NCI-H526 (cell line): Measurements from ENCODE around the gene ITFG1.

Experiments
- DNase-seq, 2 experiments: peaks; one replicate each; lab custom pipeline; 2025; lab: John Stamatoyannopoulos, UW

Gene ITFG1

DNA sequence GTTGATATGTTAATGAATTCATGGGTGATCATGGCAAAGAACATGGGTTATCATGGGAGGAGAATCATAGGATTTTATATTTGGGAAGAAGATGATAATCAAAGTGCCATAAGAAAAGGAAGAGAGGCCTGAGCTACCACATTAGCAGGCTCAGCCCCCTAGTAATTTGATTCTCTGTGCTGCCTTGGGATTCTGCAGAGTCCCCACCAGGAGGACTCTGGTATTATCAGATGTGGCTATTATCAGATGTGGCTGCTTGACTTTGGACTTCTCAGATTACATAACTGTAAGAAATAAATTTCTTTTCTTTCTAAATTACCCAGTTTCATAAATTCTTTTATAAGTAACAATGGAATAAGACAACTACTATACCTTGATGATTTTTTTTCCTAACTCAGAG is 137.6 kb downstream of the ITFG1 start:
- no peak for DNase-seq

DNA sequence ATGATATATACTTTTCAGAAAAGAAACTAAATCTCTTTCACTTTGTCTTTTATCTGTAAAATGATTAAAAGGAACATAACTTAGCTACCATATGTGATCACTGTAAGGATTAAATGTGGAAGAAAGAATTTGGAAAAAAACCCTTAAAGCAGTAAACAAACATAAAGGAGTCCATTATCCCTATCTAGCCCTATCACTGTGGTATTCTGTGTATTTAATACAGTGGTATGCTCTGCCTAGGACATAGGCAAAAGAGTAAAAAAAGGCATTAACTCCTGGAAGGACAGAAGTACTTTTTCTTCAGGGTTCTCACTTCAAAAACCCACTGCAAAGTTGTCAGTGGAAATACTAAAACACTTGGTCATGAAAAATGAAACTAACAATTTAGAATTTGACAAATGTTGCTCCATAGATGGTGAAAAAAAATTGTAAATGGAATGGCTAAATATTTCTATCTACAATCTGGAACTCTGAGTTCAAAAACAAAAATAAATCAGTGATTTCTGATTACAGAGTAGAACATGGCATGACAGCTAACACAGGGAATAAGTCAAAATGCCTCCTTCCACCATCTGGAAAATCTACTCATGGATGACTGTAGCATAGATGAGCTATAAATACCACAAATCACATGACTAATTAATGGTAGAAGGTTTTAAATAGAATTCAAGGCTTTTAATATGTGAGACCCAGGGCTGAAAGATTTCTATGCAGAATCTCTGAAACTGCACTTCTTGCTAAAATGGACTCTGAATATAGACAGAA is 140.1 kb downstream of the ITFG1 start:
- no peak for DNase-seq

DNA sequence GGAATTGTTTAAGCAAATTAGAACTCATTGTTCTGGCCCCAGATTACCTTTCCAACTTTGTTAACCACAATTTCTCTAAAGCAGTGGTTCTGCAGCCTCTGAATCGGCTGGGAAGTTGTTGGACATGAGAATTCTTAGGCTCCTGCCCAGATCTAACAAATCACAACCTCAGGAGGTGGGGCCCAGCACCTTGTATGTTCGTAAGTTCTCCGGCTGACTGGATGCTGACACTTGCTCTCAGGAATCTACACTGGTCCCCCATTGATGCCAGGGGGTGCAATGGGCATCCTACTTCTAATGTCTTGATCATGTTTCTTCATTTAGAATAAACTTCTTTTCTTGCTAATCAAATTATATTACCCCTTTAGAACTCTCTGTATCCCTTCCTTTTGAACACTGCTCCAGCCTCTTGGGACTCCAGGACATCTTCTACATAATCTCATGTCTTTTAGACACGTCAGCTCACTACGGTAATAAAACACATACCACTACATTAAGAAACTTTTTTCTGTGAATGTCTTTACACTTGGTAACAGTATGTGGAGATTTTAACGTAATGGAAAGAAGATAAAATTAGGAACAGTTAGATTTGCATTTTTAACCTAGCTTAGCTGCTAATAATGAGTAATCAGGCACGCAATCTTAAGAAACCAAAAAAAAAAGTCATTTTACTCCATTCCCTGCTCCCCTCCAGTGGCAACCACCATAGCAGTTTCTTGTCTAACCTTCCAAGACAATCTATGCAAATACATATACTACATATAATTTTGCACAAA is 143.2 kb downstream of the ITFG1 start:
- DNase-seq: no peak

DNA sequence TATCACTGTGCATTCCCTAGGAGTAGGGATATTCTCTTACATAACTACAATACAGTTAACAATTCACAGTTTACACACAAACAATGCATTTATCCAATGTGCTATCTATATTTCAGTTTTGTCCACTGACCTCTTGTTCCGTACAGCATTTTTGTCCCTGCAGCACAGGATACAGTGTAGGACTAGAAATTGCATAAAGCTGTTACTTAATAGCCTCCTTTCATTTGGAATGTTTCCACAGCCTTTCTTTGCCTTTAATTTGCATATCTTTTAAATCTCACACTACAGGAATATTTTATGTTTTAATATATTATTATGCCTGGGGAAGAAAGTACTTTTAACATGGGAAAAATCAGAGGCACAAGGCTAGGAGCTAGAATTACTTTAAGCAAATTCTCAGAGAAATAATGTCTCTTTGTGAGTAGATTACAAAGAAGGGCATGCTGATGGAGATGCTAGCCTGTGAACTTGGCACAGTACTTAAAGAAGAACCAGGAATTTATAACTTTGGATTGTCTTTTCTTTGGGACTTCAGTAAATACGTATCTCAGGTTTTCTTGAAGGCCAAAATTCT is 144.3 kb downstream of the ITFG1 start:
- DNase-seq: peak; percentile 23 to 44

DNA sequence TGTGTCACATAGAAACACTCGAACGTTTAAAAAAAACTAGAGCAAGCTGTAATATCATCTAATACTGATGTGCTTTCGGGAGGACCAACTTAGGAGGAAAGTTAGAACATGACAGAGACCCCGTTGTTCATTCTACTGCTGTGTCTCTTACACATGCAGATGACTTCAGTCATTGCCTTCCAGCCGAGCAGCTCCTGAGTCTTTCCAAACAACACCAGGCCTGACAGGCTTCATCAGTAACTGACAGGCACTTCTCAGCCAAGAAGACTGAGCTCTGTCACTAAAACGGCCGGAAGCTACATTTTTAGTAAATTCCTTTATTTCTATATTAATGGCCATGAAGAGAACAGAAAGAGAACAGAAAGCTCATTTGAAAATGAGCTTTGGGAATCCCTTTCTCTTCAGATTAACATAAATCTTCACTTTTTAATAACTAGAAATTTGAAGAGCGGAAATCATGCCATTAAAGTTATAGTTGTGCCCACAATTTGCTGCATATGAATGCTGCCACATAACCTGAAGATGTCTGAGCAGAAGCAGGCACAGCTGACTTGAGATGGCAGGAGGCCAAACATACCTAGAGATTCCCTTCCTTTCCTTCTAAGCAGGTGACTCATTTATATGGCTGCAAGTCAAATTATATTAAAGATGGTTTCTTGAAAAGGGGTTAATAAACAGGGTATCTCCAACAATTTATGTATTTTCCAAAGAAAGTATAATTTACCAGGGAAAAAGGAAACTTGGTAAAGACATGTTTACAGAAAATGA is 148.9 kb downstream of the ITFG1 start:
- DNase-seq: no peak

DNA sequence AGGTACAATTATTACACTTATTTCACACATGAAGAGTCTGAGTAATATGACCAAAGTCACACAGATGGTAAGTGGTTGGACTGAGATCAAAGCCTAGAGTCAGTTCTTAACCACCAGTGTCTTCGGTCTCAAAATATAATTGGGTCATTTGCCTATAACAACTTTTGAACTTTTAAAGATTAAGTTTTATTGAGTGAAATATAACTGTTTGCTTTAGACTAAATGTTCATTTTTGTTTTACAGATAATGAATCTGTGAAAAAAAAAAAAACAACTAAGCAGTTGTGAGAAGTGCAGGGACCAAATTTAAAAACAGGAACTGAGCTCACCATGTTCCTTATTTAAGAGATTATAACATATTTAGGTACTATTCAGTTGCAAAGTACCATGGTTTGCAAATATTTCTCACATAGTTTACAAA is 150.1 kb downstream of the ITFG1 start:
- no peak for DNase-seq

DNA sequence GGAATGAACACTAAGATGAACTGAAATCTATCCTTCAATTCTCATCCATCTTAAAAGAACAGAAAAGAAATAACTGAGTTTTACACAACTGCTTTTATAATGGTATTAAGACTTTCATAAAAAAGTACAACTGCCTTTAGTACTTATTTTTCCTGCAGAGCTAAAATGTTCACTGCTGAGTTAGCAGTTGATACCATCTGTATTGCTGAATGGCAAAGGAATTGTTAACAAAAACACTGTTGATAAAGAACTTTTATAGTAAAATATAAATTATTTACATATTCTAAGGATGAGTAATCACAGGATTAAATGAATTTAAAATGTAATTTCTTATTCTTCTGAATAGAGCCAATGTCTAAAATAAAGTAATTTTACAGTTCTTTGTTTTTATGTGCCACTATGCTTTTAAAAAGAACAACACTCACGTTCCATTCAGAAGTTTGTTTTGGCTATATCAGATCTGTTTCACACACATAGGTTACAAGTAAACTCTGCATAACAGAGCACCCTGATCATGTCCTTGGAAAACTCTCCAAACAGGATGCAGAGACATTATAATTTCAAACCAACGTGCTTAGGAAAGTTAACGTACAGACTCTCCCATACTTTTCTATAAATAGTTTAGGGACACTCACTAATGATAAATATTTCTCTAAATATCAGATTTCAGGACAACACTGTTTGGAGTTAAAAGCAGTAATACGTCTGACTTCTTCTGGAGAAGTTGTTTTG is 151.1 kb downstream of the ITFG1 start:
- DNase-seq: no peak

DNA sequence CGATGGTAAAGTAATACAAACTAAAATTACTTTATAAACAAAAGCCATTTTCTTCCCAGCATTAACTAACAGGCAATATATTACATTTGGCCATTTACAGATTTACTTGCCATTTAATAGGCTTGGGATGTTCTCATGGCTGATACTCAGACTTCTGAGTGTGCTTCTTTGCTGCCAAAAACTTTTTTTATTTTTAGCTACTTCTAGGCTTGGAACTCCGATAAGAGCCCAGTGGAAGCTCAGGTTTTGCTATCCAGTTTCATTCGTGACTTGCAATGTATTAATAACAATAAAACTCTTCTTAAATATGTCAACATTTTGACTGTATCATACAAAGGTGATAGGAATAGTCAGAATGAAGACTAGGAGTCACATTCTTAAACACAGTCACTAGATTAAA is 152.3 kb downstream of the ITFG1 start:
- no peak for DNase-seq

DNA sequence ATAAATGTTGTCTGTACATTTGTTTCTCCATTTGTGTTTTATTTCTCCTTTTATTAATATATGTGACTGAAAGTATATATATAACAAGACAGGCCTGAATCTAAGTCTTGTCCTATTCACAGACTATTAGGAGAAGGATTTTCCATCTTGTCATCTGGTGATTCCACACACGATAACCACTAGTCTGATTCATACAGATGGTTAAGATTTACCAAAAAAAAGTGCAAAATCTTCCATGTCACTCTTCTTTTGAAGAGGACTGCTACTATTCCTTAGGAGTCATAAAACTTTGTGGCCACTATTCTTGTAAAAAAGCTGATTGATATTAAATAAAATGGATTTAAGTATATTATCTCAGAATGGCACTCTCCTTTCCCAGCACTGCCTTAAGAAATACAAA is 156.3 kb downstream of the ITFG1 start:
- DNase-seq: no peak

DNA sequence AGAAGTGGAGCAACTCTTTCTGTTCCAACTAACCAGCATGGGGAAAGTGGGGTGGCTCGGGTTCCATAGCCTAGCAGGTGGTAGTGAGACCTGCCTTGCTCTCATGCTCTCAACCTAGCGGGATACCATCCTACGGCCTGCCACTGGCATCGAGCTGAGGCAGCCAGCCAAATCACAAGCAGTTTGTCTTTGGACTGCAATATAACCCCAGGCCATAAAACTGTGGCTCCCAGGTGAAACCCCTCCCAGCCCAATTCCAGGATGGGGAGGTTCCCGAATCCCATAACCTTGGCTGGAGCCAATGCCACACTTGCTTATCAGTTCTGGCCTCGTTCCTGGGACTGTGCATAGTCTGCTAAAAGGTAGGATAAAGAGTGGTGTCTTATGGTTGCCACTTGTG is 161.3 kb downstream of the ITFG1 start:
- no peak for DNase-seq

DNA sequence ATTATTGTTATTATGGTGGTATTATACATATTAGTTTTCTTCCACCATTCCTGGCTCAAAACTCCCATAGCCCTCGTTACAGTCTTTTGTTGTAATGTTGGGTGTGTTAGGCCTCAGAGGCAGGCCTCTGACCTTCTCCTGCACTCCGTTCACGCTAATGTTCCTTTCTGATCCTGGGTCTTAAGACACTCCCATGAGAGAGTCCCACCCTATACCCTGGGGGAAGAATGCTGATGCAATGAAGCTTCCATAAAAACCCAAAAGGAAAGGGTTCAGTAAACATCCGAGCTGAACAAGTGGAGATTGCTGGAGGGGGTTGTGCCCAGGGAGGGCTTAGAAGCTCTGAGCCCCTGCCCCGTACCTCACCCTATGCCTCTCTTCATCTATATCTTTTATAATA is 175.9 kb downstream of the ITFG1 start:
- no peak for DNase-seq

DNA sequence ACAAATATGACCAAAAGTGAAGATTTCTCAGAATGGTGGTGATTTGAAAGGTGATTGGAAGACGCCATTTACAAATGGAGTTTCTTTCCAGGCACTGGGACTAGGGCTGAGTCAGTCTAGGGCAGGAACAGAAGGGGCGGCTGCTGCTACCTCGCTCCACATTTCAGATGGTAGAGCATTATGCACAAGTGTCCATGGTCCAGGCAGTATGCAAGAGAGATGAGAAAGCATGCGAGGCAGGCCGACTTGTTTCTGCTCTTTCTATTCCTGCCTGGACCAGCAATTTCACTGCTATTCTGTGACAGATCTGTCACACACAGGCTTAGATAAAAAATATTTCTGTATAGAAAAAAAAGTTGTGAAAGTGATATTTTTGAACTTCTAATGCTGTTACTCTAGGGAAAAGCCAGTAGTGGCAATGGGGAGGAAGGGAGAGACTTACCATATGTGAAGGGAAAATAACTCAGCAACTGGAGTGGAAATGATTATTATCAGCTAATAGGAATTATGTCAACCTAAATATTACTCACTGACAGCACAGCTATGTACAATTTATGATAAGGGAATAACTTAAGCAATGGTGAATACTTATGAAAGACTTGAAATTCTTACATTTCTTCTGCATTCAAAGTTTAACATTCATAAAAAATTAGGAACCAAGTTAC is 182.4 kb downstream of the ITFG1 start:
- no peak for DNase-seq

DNA sequence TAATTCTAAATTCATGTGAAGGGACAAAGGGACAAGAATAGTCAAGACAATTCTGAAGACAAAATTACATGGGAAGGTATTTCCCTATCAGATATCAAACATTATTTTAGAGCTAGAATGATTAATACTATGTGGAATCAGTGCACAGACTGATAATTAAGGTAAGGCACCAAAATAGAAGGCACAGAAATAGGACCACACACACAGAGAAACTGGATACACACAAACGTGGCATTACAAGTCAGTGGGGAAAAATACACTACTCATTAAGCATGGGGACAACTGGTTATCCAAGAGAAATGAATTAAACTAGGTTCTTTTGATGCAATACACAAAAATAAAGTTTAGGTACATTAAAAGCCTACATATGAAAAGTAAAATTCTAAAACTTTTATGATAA is 184.3 kb downstream of the ITFG1 start:
- DNase-seq: no peak

DNA sequence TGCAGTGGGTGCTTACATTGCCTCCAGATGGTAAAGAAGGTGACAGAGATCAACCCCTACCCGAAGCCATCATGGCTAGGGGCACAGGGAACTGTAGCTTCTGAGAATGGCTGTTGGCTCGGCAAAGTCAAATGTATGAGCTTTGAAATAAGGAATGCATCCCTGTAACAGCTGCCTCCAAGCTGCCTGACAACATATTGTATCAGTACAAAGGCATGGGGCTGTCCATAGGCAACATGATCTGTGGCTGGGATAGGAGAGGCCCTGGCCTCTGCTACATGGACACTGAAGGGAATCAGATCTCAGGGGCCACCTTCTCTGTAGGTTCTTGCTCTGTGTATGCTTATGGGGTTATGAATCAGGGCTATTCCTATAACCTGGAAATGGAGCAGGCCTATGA is 197.9 kb downstream of the ITFG1 start:
- DNase-seq: no peak

DNA sequence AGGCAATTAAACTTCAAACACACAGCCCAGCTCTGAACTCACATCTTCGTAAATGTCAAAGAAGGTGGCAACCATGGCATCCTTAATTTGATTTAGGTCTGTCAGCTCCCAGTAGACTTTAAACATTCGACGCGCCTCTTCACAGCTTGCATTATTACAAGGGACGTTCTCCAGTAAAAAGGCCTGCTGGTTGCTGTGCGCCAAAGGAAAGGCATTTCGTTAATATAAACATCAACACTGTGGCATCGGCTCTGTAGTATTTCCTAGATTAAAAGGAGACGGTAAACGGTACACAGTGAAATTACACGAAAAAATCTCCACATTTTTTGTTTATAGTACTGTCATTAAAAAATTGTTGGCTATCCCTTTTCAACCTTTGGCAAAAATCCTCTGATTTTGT is 200.4 kb downstream of the ITFG1 start:
- DNase-seq: no peak

DNA sequence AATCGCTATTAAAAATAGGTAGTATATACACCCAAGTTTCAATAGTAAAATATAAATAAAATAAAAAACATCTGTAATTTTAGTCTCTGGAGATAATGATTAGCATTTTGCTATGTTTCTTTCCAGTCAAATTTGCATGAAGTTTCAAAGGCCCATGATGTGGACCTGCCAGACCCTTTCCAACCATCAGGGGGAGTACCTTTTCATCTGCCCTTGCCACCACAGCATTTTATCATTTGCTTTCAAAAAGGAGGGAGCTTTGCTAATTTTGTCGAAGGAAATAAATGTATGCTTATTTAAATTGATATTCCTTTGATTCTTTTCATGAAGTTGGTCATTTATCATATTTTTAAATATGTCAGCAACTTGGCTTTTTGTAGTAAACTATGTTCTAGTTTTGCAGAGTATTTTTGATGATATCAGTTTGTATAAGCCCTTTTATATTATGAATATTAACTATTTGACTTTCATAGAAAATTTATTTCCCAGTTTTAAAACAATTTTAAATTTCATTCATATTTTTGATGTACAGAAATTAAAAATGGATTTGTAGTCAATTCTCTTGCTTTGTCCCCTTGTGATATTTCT is 201.9 kb downstream of the ITFG1 start:
- DNase-seq: peak; percentile 2 to 31

DNA sequence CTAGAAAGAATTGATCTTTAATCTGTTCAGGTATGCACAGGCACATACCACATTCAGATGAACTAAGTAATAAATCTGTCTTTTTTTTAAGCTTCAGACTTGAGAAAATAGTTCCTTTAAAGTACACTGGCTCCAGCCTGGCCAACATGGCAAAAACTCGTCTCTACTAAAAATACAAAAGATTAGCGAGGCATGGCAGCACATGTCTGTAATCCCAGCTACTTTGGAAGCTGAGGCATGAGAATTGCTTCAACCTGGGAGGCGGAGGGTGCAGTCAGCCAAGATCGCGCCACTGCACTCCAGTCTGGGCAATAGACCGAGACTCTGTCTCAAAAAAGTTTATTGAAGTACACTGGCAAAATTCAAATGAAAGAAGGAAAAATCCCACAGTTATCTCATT is 206.1 kb downstream of the ITFG1 start:
- DNase-seq: no peak

DNA sequence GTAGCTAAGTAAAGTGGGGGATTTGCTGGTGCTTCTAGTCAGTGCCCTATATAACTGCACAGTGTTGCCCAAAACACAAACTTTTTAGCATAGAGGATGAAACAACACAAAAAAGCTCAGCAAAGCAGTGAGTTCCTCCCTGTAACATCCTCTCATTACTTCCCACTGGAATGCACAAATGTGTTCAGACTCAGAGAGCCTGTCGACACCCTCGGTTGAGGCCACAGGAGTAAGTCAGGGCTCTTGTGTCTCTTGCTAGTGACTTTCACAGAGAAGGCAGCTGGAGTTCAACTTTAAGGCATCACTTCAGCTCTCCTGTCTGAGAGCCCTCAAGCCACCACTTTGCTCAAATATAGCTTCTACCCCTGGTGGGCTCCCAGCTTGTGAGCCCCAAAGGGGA is 209.9 kb downstream of the ITFG1 start:
- no peak for DNase-seq

DNA sequence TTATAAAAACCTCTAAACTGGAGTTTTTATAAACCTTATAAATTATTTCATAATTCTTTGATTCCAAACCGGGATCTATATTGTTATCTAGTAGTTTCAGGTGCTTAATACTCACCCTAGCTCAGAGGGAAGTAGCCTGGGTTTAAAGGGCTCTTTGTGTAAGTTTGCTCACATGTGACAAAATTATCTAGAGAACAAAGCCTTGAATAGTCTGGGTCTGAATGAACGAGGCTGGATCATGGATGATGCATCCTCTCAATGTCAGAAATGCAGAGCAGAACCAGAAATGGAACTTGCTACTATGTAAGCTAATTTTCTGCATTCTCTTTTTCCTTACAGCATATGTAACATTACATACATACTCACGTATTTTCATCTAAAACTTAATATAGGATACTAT is 213.2 kb downstream of the ITFG1 start:
- DNase-seq: no peak

DNA sequence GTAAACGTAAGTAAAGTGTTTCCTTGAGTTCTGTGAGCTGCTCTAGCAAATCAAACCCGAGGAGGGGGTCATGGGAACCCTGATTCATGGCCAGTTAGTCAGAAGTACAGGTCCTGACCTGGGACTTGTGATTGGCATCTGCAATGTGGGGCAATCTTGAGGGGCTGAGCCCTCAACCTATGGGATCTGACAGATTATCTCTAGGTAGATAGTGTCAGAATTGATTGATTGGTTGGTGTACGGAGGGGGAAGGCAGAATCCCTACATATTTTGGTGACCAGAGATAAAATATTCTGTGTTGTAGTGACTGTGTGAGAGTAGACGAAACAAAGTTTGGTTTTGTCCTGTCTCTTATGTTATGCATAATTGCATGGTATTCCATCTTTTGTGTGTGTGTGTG is 216.7 kb downstream of the ITFG1 start:
- no peak for DNase-seq

DNA sequence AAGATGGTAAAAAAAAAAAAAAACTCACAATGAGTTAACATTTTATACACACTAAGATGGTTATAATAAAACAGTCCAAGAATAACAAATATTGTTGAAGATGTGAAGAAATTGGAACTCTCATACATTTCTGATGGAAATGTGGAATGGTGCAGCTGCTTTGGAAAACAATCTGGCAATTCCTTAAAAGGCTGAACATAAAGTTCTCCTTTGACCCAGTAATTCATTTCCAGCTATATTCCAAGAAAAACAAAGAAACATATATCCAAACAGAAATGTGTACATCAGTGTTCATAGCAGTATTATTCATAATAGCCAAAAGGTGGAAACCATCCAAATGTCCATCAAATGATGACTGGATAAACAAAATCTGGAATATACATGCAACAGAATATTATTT is 219.8 kb downstream of the ITFG1 start:
- DNase-seq: no peak
